Stimulated activated CD8-positive, alpha-beta memory T cell treated with anti-CD3 and anti-CD28 coated beads, Interleukin-2, amount 100 ng/mL, for 48 hours (primary cell): ENCODE measurements around the gene ZNF333.

ENCODE experiments used
- DNase-seq, 2 donors: peaks; one replicate each; pipeline ENCODE4 v3.0.0-alpha.2; 2020; ENCODE audit warnings: low read depth in 2 of 2

Gene ZNF333

DNA sequence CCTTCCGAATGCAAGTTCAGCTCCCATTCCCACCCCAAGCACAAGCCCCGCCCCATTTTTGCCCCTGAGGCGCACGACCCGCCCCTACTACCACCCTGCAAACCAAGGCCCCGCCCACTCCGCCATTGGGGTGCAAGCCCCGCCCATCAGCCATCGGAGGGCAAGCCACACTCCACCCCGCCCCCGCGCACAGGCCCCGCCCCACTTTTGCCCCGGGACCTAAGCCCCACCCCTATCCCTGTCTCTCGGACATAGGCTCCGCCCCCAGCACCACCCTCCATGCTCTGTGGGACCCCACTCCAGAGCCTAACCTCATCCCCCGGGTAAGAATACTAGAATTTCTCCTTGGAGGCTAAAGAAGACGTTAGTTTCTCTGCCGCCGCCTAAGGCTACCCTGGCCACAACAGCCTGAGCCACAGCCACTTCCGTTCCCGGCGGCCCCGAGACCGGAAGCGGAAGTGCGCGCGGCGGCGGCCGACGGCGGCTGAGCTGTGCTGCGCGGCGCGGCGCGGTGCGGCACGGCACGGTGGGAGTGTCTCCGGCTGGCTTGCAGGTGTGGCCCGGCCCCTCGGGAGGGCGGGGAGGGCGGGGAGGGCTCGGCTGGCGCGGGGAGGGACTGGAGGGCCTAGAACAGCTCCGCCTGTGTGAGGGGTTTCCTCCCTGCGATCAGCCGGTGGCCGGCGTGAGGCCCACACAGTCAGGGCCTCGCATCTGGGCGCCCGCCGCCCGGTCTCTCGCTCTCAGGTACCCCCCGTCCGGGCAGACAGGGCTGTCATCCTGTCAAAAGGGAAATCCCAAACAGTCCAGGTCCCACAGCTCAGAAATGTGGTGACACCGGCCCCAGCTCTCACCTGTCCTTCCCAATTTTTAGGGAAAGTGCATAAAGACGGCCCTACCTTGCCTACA lies at the start of gene ZNF333:
ZNF333 (plus strand) TSS at position 451 of the 906 bp plus-strand sequence. CDS start 3,444 bp downstream, outside the sequence.
- peak; percentile 100 for DNase-seq

DNA sequence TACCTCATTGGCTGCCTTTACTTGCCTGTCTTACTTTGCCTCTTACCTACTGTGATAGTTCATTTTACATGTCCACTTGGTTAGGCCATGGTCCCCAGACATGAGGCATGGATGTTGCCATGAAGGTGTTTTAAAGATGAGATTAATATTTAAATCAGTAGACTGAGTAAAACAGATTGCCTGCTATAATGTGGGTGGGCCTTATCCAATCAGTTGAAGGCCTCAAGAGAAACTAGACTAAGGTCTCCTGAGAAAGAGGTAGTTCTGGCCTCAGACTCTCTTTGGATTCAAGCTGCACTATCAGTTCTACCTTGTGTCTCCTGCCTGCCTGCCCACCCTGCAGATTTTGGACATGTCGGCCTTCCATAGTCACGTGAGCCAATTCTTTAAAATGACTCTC lies 41.3 kb upstream of the ZNF333 start:
- no peak for DNase-seq

DNA sequence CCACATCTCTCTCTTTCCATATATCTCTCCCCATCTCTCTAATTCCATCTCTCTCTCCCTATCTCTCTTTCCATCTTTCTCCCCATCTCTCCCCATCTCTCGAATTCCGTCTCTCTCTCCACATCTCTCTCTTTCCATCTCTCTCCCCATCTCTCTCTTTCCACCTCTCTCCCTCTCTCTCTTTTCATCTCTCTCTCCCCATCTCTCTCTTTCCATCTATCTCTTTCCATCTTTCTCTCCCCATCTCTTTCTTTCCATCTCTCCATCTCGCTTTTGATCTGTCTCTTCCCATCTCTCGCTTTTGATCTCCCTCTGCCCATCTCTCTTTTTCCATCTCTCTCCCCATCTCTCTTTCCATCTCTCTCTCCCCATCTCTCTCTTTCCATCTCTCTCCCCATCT lies 40.8 kb upstream of the ZNF333 start:
- no peak for DNase-seq

DNA sequence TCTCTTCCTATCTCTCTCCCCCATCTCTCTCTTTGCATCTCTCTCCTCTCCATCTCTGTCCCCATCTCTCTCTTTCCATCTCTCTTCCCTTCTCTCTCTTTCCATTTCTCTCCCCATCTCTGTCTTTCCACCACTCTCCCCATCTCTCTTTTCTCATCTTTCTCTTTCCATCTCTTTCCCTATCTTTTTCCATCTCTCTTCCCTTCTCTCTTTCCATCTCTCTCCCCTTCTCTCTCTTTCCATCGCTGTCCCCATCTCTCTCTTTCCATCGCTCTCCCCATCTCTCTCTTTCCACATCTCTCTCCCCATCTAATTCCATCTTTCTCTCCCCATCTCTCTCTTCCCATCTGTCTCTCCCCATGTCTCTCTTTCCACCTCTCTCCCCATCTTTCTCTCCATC lies 39.7 kb upstream of the ZNF333 start:
- no peak for DNase-seq

DNA sequence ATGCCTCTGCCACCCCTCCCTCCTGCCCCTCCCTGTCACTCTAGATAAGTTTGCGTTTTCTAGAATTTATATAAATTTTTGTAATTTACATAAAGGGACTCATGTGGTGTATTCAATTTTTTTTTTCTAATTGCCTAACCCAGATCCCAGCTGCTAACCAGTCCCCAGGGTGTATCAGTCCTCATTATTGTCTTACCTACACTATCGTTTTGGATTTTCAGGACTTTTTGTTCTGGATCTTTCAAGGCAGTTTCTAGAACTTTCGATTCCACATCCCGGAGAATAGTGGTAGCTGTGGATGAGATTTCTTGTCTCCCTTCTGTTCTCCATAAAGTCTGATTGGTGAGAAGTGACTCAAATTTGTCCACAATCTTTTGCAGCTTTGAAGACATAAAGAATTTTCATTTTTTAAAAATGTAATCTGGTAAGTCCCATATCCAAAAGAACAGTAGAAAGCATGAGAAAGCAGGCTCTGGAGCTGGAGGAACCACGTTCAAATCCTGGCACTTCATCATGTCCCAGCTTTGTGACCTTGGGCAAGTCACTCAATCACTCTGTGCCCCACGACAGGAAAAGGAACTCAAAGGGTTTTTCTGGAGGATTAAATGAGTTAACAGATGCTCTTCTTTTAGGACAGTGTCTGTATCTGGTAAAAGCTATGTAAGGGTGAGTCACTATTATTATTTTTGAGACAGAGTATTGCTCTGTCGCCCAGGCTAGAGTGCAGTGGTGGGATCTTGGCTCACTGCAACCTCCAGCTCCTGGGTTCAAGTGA lies 34.9 kb upstream of the ZNF333 start:
- no peak for DNase-seq

DNA sequence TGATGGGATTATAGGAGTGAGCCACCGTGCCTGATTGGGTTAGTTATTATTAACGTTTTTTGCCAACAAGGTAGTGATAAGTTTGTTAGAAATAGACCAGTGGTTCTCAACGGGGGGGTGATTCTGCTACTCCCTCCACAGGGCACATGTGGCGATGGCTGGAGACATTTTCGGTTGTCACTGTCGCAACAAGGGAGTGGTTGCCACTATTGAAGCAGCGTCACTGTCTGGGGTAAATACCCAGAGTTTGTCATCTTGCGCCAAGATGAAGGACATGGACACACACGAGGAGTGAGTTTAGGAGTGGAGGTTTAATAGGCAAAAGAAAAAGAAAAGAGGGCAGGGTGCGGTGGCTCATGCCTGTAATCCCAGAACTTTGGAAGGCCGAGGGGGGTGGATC lies 34.1 kb upstream of the ZNF333 start:
- no peak for DNase-seq

DNA sequence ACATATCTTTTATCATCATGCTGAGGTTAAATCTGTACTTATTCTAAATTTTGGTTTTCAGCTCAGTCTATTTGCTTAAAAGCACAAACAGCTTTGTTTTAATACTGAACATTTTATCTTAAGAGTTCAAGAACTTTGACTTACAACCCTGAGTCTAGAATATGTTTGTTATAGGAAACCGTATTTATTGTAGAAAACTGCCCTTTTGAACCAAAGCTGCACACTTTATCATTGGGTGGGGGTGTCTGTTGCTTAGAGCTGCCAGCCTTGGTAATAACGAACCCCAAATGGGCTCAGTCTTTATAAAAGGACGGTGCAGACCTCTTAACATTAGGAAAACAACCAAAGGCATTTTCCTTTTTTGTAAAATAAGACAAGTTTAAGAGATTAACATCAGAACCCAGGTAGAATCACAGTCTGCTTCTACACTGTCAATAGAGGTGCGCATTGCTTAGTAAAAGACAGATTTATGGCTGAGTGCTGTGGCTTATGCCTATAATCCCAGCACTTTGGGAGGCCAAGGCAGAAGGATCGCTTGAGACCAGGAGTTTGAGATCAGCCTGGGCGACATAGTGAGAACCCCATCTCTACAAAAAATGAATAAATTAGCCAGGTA lies 29.9 kb upstream of the ZNF333 start:
- DNase-seq: no peak

DNA sequence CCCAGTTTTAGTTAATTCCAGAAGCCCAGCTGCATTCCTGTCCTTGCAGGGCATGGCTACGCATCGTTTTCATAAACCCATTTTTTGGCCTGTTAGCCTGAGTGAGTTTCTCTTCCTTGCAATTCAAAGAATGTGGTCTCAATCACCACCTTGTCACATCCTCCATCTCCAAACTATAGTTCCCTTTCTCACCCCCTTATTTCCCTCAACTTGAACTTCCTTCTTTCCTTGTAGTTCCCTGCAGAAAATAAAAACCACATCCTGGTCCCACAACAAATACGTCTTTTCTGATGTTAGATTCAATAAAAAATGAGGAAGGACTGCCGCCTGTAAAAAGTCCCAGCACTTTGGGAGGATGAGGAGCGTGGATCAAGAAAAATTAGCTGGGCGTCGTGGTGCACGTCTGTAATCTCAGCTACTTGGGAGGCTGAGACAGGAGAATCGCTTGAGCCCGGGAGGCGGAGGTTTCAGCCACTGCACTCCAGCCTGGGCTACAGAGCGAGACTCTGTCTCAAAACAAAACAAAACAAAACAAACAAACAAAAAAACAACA lies 28.4 kb upstream of the ZNF333 start:
- no peak for DNase-seq

DNA sequence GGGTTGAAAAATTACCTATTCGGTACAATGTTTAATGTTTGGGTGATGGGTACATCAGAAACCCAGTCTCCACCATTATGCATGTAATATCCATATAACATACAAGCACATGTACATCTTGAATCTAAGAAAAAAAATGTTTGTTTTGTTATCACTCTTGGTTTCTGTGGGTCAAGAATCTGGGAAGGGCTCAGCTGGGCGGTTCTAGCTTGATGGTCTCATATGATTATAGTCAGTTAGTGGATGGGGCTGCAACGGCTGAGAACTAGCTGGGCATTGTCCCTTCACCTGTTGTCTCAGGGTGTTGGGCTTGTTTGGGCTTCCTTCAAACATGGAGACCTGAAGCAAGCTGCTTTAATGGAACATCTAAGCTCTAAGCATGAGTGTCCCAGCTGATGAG lies 19.9 kb upstream of the ZNF333 start:
- DNase-seq: no peak

DNA sequence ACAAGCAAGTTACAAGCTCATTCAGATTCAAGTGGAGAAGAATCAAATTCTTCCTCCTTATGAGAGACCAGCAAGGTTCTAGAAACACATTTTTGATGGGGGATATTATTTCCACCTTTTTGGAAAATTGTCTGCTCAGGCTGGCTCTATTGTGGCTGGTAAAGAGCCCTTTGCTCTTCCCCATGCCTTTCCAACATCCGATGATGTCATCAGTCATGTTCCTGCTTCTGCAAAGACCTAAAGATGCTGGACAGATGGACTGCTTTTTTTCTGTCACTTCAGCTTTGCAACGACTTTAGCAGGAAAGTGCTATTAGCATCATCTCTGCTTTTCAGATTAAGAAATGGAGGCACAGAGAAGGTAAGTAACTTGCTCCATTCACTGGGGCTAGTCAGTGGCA lies 19.4 kb upstream of the ZNF333 start:
- DNase-seq: no peak

DNA sequence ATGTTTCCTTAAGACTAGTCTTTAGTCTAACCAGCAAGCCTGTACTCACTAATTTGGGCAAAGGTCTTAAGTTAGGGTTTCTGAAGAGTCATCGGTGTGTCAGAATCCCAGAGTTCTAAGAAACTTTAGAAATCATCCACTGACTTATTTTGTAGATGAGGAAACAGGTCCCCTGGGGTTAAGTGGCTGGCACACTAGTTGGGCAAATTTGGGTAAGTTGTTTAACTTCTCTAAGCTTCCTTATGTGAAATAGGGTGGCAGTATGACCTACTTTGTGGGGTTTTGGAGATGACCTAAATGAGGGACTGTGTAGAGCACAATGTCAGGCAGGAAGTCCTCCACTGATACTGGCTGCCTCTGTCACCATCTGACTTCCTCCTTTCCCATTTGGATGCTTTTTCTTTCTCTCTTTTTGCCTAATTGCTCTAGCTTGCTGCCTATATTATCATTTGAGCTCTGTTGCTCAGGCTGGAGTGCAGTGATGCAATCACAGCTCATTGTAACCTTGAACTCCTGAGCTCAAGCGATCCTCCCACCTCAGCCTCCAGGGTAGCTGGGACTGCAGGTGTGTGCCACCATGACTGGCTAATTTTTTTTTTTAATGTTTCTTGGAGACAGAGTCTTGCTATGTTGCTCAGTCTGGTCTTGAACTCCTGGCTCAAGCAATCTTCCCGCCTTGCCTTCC lies 17.5 kb upstream of the ZNF333 start:
- no peak for DNase-seq

DNA sequence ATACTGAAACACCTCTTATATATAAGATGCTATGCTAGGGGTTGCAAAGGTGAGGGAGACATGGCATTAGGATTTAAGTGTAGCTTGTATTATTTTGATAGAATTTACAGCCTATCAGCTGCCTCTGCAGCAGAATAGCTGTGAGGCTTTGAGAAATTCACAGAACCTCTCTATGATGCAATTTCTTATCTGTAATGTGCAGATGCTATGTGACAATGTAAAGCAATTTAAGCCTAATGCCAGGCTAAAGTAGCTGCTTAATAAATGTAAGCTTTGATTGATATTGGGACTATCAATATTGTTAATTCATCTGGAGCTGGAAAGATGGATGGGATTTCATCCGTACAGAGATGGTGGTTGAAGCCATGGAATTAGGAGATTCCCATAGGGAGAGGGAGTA lies 16.8 kb upstream of the ZNF333 start:
- DNase-seq: no peak

DNA sequence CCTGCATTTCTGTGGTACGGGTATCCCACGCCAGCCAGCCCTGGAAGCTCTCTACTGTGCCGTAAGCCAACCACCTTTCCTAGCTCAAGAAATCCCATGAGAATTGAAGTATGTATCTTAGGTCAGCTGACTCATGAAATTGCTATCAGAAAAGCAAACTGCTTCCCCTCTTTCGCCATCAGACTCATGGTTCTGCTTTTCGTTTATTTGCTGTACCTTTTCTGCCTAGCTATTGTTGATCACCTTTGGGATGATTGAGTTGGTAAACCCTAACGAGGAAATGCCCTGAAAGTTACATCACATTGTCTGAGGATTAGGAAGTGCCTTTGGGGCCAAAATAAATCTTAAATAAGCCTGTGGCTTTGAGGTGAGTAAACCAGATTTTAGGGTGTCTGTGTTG lies 15.1 kb upstream of the ZNF333 start, which contains the start of gene ADGRE3:
ADGRE3 (minus strand) TSS at position 81 of the 400 bp plus-strand sequence; CDS start at position 7, 74 bp downstream.
- DNase-seq: no peak

DNA sequence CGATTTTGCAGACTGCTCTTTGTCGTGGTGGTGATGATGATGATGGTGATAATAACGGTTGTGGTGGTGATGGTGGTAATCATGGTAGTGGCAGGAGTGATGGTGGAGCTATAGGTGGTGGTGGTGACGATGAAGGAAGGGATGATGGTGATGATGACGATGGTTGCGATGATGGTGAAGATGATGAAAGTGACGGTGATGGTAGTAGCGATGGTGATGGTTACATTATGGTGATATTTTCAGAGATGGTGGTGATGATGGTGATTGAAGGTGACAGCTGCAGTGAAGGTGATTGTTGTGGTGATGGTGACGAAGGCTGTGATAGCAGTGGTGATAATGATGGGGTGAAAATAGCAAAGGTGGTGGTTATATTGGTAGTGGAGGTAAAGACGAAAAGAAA lies 13.1 kb upstream of the ZNF333 start:
- no peak for DNase-seq

DNA sequence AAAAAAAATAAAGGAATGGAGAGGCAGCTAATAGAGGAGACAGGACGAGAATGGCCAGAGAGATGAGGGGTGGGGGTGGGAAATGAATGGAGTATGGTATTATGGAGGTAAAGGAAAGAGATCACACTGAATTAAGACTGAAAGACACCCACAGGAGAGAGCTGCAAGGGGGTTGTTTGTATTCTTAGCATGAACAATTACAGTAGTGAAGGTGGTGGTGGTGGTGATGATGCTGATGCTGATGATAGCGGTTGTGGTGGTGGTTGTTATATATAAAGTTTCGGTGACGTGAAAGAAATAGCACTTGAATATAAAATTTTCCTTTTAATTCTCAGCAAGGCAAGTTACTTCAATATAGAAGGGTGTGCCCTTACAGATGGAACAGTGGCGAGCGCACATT lies 12.4 kb upstream of the ZNF333 start:
- DNase-seq: no peak

DNA sequence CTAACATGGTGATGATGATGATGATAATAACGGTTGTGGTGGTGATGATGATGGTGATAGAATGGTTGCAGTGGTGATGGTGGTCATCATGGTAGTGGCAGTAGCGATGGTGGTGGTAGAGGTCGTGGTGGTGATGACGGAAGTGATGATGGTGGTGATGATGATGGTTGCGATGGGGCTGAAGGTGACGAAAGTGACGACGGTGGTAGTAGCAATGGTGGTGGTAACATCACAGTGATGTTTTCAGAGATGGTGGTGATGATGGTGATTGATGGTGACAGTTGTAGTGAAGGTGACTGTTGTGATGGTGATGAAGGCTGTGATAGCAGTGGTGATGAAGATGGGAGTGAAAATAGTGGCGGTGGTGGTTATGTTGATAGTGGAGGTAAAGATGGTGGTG lies 11.6 kb upstream of the ZNF333 start:
- no peak for DNase-seq

DNA sequence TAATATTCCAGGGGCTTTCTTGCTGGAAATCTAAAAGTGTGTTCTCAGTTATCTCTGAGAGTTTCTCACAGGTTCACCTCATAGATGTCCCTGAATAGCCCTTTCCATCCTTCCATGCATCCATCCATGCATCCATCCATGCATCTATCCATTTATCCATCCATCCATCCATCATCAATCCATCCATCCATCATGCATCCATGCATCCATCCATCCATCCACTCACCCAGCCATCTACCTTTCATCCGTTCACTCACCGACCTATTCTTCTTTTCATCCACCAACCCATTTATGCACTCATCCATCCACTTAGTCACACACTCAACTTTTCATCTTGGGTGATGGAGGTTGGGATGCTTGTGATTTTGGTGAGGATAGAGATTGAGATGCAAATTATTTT lies 7.8 kb upstream of the ZNF333 start:
- no peak for DNase-seq

DNA sequence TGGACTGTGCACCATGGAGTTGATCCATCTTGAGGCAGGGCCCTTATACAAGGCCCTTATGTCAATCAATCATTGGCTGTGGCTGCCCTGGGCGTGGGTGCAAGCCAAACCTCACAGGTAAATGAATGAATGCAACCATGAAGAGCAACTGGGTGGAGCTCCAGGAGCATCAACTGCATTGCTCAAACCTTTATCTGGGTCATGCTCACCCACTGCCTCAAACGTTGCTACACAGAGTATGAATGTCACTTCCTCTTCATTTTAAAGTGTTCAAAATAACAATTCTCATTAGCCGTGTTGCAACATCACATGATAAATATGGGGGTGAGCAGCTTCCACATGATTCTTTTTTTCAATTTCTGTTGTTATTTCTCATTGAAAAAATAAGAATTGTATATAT lies 6.4 kb upstream of the ZNF333 start:
- DNase-seq: no peak

DNA sequence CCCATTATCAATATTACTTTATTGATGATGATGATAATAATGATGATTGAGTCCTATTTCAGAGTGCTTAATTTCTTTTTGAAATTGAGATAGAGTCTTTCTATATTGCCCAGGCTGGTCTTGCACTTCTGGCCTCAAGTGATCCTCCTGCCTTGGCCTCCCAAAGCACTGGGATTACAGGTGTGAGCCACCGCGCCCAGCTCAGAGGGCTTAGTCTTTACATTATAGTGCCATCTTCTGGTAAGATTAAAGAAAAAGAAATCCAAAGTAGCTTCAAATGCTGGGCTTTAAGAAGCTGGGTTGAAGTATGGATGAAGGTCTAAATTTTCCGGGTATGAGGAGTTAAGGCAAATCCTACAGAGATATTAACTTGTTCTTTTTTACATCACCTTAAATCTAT lies 3.4 kb upstream of the ZNF333 start:
- peak in 1 of 2 donors; percentile 17 for DNase-seq

DNA sequence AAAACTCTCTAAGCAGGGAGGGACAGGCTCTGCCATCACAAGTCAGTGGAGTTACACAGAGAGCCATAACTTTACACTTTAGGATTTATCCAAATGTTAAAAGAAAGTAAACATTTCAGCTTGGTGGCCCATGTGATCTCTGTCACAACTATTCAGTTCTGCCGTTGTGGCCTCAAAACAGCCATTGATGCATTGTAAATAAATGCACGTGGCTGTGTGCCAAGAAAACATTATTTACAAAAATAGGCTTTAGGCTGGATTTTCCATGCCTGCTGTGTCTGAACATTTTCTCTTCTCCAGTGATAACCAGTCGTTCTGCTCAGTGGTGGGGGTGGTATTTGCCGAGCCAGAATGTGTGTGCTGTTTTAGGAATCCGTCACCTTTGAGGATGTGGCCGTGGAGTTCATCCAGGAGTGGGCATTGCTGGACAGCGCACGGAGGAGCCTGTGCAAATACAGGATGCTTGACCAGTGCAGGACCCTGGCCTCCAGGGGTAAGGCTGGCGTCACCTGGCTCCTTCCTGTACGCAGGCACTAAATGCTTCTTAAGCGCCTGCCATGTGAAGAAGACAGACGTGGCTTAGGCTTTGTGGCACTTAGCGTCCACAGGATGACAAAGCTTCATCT lies 4.9 kb downstream of the ZNF333 start:
- no peak for DNase-seq

DNA sequence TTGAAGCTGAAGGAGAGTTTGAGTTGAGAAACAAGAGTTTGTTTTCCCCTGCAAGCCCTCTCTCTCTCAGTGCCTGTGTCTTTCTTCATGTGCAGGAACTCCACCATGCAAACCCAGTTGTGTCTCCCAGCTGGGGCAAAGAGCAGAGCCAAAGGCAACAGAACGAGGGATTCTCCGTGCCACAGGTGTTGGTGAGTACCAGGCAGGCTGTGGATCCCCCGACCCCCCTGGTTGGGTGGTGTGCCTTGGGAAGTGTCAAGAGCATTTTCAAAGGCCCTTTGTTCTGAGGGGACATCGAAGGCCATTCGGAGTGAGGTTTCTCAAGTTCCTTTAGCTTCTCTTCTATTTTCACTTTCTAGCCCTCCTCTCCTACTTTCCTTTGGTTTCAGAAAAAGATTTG lies 5.6 kb downstream of the ZNF333 start:
- DNase-seq: no peak
